Neural crest cell (in vitro differentiated cells): ENCODE data around the gene SORCS2. TPM values are rescaled to one million over a fixed set of nuclear protein-coding genes. Genes with fewer than 3 reads are reported as not detected.

Experiments used
- DNase-seq: peaks from one replicate; pipeline ENCODE4 v3.0.0; 2021; ENCODE audit warnings: low read depth, mixed read lengths, low spot score
- H3K27ac Mint-ChIP-seq: one replicate; pipeline ENCODE4 v1.8.0; 2021; ENCODE audit warnings: mild to moderate bottlenecking, mixed read lengths; ENCODE audit not compliant: unreplicated experiment
- H3K27me3 Mint-ChIP-seq: 2 replicates; pipeline ENCODE4 v1.8.0; 2021; ENCODE audit warnings: low read depth, mild to moderate bottlenecking, mixed read lengths
- H3K36me3 Mint-ChIP-seq: 2 replicates; pipeline ENCODE4 v1.8.0; 2021; ENCODE audit warnings: low read depth, mild to moderate bottlenecking, mixed read lengths
- H3K4me1 Mint-ChIP-seq: 2 replicates; pipeline ENCODE4 v1.8.0; 2021; ENCODE audit warnings: mixed read lengths
- H3K4me3 Mint-ChIP-seq: one replicate; pipeline ENCODE4 v1.8.0; 2021; ENCODE audit warnings: mild to moderate bottlenecking, mixed read lengths
- H3K9me3 Mint-ChIP-seq: 2 replicates; pipeline ENCODE4 v1.8.0; 2021; ENCODE audit warnings: mixed read lengths
- CTCF ChIP-seq: fragments of 200-600 bp; sonication (generic); conservative IDR thresholded peaks from 2 replicates; pipeline ENCODE4 v1.5.0; 2021; ENCODE audit warnings: antibody characterized with exemption, mild to moderate bottlenecking
- total RNA-seq: library from RNA; stranded (reverse); gene quantifications from 2 replicates; pipeline ENCODE4 v1.2.1, GENCODE V29; 2021

Gene SORCS2
- total RNA-seq, 1 donor from 2014 or later, result 1.1 TPM

DNA sequence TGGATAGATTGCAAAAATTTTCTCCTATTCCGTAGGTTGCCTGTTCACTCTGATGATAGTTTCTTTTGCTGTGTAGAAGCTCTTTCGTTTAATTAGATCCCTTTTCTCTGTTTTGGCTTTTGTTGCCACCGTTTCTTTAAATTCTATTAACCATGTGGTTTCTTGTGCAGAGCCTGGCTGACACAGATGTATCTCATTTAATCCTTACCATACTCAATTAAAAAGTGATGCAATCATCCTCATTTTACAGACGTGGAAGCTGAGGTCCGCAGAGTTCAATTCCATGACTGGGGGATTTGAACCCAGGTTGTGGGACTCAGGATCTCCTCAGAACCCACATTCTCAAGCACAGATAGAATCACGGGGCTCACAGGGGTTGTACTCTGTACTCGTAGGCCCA, 66.7 kb downstream of the SORCS2 start:
- Mint-ChIP-seq H3K36me3 (no peaks in the 10 kb centered on the region), H3K9me3 (no peaks in the 10 kb centered on the region), H3K4me3 (no peak overlapping the region), H3K27me3 (no peaks in the 10 kb centered on the region), H3K27ac (no peak overlapping the region), H3K4me1 (peaks cover 10% of the 10 kb centered on the region)
- no peak for DNase-seq
- no peak for TF ChIP-seq CTCF

DNA sequence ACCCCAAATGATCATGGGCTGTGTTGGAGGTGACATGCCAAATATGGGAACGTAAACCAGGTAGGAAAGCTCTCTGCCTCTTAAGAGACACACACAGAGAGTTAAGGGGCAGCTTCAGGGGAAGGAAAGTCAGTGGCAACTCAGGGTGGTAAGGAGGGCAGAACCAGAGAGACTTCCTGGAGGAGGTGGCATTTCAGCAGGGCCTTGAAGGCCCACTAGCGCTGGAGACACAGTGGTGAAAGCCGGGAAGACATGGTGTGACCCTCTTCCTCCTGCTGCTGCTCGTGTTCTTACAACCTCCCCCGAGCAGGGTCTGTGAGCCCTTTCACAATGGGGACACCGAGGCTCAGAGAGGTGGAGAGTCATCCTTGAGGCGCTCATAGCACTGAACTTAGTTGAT, 68.2 kb downstream of the SORCS2 start:
- TF ChIP-seq CTCF, result no peak
- no peaks in the 10 kb centered on the region for H3K9me3 Mint-ChIP-seq

GRCh38 chr4:7261087-7261486, 68.7 kb downstream of the SORCS2 start:
- TF ChIP-seq CTCF, result no peak
- Mint-ChIP-seq H3K27ac (no peak overlapping the region), H3K4me3 (no peak overlapping the region), H3K4me1 (peaks cover 5% of the 10 kb centered on the region), H3K27me3 (no peaks in the 10 kb centered on the region), H3K9me3 (no peaks in the 10 kb centered on the region), H3K36me3 (no peaks in the 10 kb centered on the region)
- DNase-seq, result no peak

More for the DNA sequence above, 68.2 kb downstream of the SORCS2 start:
- no peak overlapping the region for H3K4me3 Mint-ChIP-seq
- no peaks in the 10 kb centered on the region for H3K36me3 Mint-ChIP-seq
- no peak overlapping the region for H3K27ac Mint-ChIP-seq
- no peak for DNase-seq
- peaks cover 5% of the 10 kb centered on the region for H3K4me1 Mint-ChIP-seq
- no peaks in the 10 kb centered on the region for H3K27me3 Mint-ChIP-seq

DNA sequence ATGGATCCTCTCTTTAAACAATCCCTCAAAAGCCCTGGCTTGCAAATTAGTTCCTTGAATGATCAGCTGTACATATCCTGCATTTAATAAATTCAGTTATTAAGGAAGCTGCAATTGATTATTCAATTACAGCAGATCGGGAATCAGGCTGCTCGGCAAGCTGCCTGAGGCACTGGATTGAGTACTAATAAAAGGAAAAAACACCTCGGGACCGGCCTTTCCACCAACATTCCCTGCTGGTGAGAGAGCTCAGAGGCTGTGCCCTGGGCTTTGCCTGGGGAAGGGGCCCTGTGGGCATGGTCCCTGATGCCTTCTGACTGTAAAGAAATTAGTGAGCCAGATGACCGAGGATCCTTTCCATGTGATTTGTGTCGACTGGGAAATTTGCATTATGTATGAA, 69.2 kb downstream of the SORCS2 start:
- TF ChIP-seq CTCF, result no peak
- Mint-ChIP-seq H3K9me3 (no peaks in the 10 kb centered on the region), H3K27me3 (no peaks in the 10 kb centered on the region), H3K4me3 (no peak overlapping the region), H3K36me3 (no peaks in the 10 kb centered on the region), H3K4me1 (peaks cover 5% of the 10 kb centered on the region), H3K27ac (no peak overlapping the region)
- no peak for DNase-seq

- H3K9me3 Mint-ChIP-seq, result no peaks in the 10 kb centered on the region
- H3K27me3 Mint-ChIP-seq, result no peaks in the 10 kb centered on the region
- no peaks in the 10 kb centered on the region for H3K36me3 Mint-ChIP-seq
- DNase-seq, result no peak
- H3K4me3 Mint-ChIP-seq, result no peak overlapping the region
- no peak for TF ChIP-seq CTCF
- H3K27ac Mint-ChIP-seq, result no peak overlapping the region
- peaks cover 5% of the 10 kb centered on the region for H3K4me1 Mint-ChIP-seq
Observed at GRCh38 chr4:7262134-7262533, 69.8 kb downstream of the SORCS2 start.

DNA sequence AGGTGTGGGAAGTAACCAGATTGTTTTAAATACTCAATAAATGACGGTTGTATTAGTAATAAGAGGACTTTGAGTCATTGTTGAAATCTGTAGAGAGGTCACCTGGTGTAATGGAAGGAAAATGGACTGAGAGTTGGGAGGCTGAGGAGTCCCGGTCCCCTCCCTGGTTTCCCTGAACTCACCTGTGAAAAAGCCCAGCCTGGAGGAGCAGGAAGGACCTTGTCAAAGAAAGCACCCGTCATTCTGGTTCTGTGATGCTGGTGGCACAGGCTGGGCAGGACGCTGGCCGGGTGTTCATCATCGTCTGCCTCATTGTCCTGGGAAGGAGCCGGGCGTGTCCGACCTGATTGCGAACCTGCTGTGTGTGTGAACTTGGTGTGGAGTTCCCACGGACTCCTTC, 70.8 kb downstream of the SORCS2 start:
- TF ChIP-seq CTCF, result no peak
- Mint-ChIP-seq H3K9me3 (no peaks in the 10 kb centered on the region), H3K4me1 (peaks cover 5% of the 10 kb centered on the region), H3K4me3 (no peak overlapping the region), H3K27ac (no peak overlapping the region), H3K27me3 (no peaks in the 10 kb centered on the region), H3K36me3 (no peaks in the 10 kb centered on the region)
- no peak for DNase-seq
